SK-N-MC (cell line): ENCODE results near the gene NEDD1.

Experiments used
- DNase-seq: peaks from one replicate; pipeline ENCODE4 v3.0.0-alpha.2; 2011; ENCODE audit warnings: low read depth, low spot score
- H3K27ac ChIP-seq: fragments of 200-600 bp; sonication (generic); 2 replicates; pipeline ENCODE4 v1.5.1; 2016; ENCODE audit warnings: mixed run types
- H3K36me3 ChIP-seq: fragments of 200-600 bp; sonication (generic); 2 replicates; pipeline ENCODE4 v1.6.1; 2017; ENCODE audit warnings: antibody characterized with exemption, low read length, mixed read lengths; ENCODE audit not compliant: insufficient read depth
- H3K4me3 ChIP-seq: fragments of 200-600 bp; sonication (generic); 2 replicates; pipeline ENCODE4 v1.5.1; 2016
- H3K9ac ChIP-seq: fragments of 200-600 bp; sonication (generic); 2 replicates; pipeline ENCODE4 v1.8.0; 2017; ENCODE audit warnings: mixed run types, mixed read lengths; ENCODE audit not compliant: insufficient read length
- H3K9me3 ChIP-seq: fragments of 200-600 bp; sonication (generic); 2 replicates; pipeline ENCODE4 v1.6.1; 2017; ENCODE audit warnings: low read depth, mild to moderate bottlenecking, antibody characterized with exemption, low read length, moderate library complexity, mixed read lengths
- EZH2 ChIP-seq: fragments of 200-600 bp; sonication (generic); IDR thresholded peaks from one replicate; pipeline ENCODE4 v1.6.1; 2017; ENCODE audit warnings: antibody characterized with exemption
- FOXP2 ChIP-seq: optimal IDR thresholded peaks from 2 replicates; pipeline ENCODE3; 2011; ENCODE audit warnings: mild to moderate bottlenecking, moderate library complexity; ENCODE audit not compliant: insufficient read depth; ENCODE audit errors: extremely low read length, control extremely low read depth
- POLR2AphosphoS5 ChIP-seq: IDR thresholded peaks from 2 replicates; pipeline ENCODE4 v1.6.1; 2012; ENCODE audit warnings: mild to moderate bottlenecking, low read depth, low read length, borderline replicate concordance

Gene NEDD1

GRCh38 chr12:96981911-96982310 lies 74.9 kb downstream of the NEDD1 start:
- H3K36me3 ChIP-seq: no peaks in the 10 kb centered on the region
- H3K9me3 ChIP-seq: no peaks in the 10 kb centered on the region
- H3K9ac ChIP-seq: no peak overlapping the region
- no peak for DNase-seq
- TF ChIP-seq EZH2: no peak
- TF ChIP-seq POLR2AphosphoS5: no peak
- no peak for TF ChIP-seq FOXP2
- H3K4me3 ChIP-seq: no peak overlapping the region
- no peak overlapping the region for H3K27ac ChIP-seq

- no peak overlapping the region for H3K27ac ChIP-seq
- no peaks in the 10 kb centered on the region for H3K36me3 ChIP-seq
- TF ChIP-seq POLR2AphosphoS5 (no peak), FOXP2 (no peak), EZH2 (no peak)
- no peak for DNase-seq
- H3K9ac ChIP-seq: no peak overlapping the region
- H3K4me3 ChIP-seq: no peak overlapping the region
- no peaks in the 10 kb centered on the region for H3K9me3 ChIP-seq
Observed at GRCh38 chr12:96982671-96983070, 75.6 kb downstream of the NEDD1 start.

GRCh38 chr12:96985515-96986362 lies 78.7 kb downstream of the NEDD1 start:
- no peak for DNase-seq
- TF ChIP-seq POLR2AphosphoS5 (no peak), EZH2 (no peak), FOXP2 (no peak)
- no peaks in the 10 kb centered on the region for H3K36me3 ChIP-seq
- no peak overlapping the region for H3K27ac ChIP-seq
- no peaks in the 10 kb centered on the region for H3K9me3 ChIP-seq
- H3K9ac ChIP-seq: no peak overlapping the region
- H3K4me3 ChIP-seq: no peak overlapping the region; the same call in 1 of the 2 replicates

GRCh38 chr12:96986883-96987523 lies 79.9 kb downstream of the NEDD1 start:
- no peaks in the 10 kb centered on the region for H3K36me3 ChIP-seq

GRCh38 chr12:96988919-96989318 lies 81.9 kb downstream of the NEDD1 start:
- no peaks in the 10 kb centered on the region for H3K9me3 ChIP-seq
- no peak overlapping the region for H3K4me3 ChIP-seq
- no peak overlapping the region for H3K27ac ChIP-seq
- H3K9ac ChIP-seq: no peak overlapping the region
- H3K36me3 ChIP-seq: no peaks in the 10 kb centered on the region
- DNase-seq: no peak
- TF ChIP-seq POLR2AphosphoS5 (no peak), EZH2 (no peak), FOXP2 (no peak)

More at GRCh38 chr12:96986883-96987523, 79.9 kb downstream of the NEDD1 start:
- DNase-seq: peak; percentile 16
- no peak for TF ChIP-seq POLR2AphosphoS5
- TF ChIP-seq EZH2: no peak
- TF ChIP-seq FOXP2: no peak
- H3K27ac ChIP-seq: no peak overlapping the region
- no peaks in the 10 kb centered on the region for H3K9me3 ChIP-seq
- H3K9ac ChIP-seq: no peak overlapping the region
- H3K4me3 ChIP-seq: no peak overlapping the region

GRCh38 chr12:96989916-96990315 lies 82.9 kb downstream of the NEDD1 start:
- Histone ChIP-seq H3K9me3 (no peaks in the 10 kb centered on the region), H3K27ac (no peak overlapping the region), H3K36me3 (no peaks in the 10 kb centered on the region), H3K9ac (no peak overlapping the region), H3K4me3 (no peak overlapping the region)
- TF ChIP-seq EZH2 (no peak), FOXP2 (no peak), POLR2AphosphoS5 (no peak)
- no peak for DNase-seq

- H3K9me3 ChIP-seq: no peaks in the 10 kb centered on the region
- H3K4me3 ChIP-seq: no peak overlapping the region
- H3K27ac ChIP-seq: no peak overlapping the region
- no peak for DNase-seq
- no peaks in the 10 kb centered on the region for H3K36me3 ChIP-seq
- H3K9ac ChIP-seq: no peak overlapping the region
- TF ChIP-seq POLR2AphosphoS5: no peak
- TF ChIP-seq EZH2: no peak
- no peak for TF ChIP-seq FOXP2
Observed at GRCh38 chr12:96994900-96995299, 87.8 kb downstream of the NEDD1 start.

- no peak for TF ChIP-seq EZH2
- no peak for TF ChIP-seq POLR2AphosphoS5
- TF ChIP-seq FOXP2: no peak
- Histone ChIP-seq H3K9me3 (no peaks in the 10 kb centered on the region), H3K36me3 (no peaks in the 10 kb centered on the region), H3K9ac (no peak overlapping the region), H3K27ac (no peak overlapping the region), H3K4me3 (no peak overlapping the region)
- no peak for DNase-seq
Observed at GRCh38 chr12:96995861-96996260, 88.8 kb downstream of the NEDD1 start.
